DMS 273 treated with DMSO at 0.1 percent for 48 hours (cell line): ENCODE results near the gene POLR3A.

Experiments
- DNase-seq: peaks from one replicate; lab custom pipeline; 2025; lab: John Stamatoyannopoulos, UW

Gene POLR3A

DNA sequence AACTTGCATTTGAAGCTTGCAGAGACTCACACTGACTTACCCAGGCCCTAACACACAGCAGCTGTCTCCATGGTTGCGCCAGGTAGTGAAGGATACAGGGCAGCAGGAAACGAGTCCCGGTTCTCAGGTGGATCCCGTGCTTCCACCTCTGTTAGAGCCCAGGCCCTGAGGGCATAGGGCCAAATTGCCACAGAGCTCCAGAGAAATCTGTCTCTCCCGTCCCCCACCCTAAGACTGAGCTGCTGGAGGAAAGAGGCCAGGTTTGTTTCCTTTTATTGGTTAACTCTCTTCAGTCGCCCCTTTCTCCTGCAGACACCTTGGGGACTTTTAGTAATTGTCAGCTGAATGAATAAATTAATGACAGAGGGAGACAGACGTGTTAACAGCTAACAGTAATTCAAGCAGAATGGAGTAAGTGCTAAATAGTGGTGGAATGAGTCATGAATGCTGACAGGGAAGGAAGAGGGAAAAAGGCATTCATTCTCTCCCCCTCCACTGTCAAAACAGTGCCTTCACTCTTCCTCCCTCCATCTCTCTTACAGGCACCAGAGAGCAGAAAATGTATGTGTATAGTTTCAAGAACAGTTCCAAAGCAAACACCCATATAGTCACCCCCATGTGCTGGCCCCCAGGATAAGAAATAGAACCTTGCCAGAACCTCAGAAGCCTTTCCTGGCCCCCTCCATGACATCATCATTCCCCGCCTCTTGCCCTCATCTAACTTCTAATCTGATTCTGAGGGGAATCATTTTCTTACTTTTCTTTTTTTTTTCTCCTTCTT, 86.0 kb downstream of the POLR3A start:
- DNase-seq: no peak

GRCh38 chr10:77941790-77942189, 87.5 kb downstream of the POLR3A start:
- no peak for DNase-seq

- no peak for DNase-seq
These were observed 88.7 kb downstream of the POLR3A start for GRCh38 chr10:77940627-77941026.

GRCh38 chr10:77940225-77940624, 89.1 kb downstream of the POLR3A start:
- DNase-seq: no peak

GRCh38 chr10:77939561-77940001, 89.7 kb downstream of the POLR3A start:
- peak; percentile 27 for DNase-seq

- no peak for DNase-seq
These were observed 92.4 kb downstream of the POLR3A start for GRCh38 chr10:77936697-77937567.

DNA sequence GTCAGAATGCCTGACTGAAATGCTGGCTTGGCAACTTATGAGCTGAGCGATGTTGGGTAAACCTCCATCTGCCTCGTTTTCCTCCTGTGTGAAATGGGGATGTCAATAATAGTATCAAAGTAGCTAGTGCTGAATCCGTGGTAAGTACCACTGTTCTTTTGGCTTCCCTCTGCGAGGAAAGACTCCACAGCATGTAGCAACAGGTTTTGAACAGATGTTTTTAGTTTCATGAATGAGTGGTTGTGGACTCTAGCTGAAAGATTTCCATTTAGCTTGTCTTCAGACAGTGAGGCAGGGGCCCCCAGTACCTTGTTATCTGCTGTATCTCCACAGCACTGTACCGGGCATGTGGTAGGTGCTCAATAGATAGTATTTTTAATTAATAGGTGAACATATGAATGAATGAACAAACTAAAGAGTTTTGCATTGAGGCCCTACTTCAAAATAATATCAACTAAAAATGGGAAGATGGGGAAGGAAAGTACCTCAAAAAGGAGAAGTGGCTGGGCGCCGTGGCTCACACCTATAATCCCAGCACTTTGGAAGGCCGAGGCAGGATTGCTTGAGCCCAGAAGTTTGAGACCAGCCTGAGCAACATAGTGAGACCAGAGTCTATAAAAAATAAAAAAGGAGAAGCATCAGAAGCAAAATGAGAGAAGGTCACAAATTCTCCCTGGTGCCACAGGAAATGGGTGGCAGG, 97.1 kb downstream of the POLR3A start:
- peak; percentile 17 for DNase-seq

DNA sequence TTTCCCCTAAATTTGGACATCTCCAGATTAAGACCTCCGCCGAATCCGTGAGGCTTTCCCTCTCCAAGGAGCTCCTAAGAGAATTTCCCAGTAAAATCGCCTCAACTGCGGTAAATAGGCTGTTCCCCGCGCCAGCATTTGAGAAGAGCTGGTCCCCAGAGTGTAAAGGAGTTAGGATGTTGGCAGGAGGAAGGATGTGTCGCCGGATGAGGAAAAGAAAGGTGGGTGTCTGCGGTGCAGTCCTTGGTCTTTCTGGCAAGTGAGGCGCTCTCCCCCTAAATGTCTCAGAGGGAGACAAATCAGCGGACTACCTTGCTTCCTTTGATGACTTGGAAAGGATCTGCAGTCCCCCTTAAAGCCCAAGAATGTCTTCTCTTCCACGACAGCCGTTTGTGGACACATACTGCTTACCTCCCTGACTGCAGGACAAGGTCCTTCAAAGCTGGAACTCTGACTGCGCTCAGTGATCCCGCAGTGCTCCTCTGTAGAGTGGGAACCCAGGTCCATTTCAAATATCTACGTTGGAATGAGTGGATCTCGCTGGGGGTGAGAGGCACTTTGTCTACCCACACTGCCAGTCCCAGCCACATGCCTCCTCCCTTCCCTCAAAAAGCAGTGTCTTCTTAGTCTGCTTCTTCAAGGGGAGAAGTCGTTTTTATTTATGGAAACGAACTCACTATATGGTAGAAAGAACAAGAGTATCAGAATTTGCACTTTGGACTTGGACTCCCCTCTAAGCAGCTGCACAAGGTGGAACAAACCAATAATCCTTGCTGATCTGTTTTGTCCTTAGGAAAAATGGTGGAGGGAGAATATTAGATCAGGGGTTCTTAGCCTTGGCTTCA, 101.7 kb downstream of the POLR3A start:
- DNase-seq: no peak

- DNase-seq: no peak
These were observed 102.5 kb downstream of the POLR3A start, which contains the start of gene DLG5 for GRCh38 chr10:77926566-77927401. DLG5 (minus strand) TSS chr10:77926755; CDS start chr10:77926520, 235 bp downstream.

DNA sequence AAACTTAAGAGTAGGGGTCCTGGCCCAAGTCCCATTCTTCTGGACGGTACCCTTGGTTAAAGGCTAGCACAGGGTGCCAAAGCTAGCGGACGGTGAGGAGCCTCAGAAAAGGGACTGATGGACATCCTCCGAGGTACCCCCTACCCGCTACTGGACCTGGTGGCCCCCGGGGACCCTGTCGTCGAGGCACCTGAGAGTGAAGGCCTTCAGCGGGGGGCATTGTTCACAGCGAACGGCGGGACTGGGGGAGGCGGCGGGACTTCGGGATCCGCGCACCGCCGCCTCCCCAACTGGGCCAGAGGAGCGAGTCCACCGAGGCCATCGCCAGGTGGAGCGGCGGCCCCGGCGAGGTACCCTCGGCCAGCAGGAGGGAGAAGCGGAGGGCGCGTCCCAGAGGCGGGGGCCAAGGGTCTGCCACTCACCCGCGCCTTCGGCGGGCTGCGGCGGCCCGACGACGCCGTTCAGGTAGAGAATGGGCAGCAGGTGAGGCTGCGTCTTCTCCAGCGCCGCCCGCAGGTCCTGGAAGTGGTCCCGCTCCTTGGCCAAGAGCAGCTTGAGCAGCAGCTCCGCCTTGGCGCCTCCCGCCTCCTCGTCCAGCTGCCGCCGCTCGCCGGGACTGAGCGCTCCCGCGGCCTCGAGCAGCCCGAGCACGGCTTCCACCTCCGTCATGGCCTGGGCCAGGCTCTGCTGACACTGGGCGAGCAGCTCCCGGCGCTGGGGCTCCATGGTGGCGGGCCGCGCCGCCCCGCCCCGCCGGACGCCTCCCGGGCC, 103.3 kb downstream of the POLR3A start:
- DNase-seq: no peak

GRCh38 chr10:77925410-77925794, 103.9 kb downstream of the POLR3A start:
- DNase-seq: no peak

GRCh38 chr10:77922566-77923179, 106.6 kb downstream of the POLR3A start:
- no peak for DNase-seq

DNA sequence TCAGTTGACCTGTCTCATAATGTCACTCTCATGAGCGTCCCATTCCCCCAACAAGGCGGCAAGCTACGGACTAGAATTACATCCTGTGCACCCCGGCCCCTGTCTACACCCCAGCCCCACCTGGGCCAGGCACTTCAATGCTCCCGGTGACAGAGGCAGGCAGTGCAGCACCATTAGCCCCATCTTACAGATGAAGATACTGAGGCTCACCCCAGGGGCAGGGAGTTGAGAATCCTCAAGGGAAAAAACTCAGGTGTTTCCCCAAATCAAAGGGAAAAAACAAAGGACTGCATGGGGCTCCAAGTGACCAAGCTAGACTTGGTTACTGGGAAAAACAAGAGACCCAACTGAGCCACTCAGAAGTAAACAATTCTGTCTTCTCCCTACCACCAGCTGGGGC, 107.3 kb downstream of the POLR3A start:
- DNase-seq: no peak

DNA sequence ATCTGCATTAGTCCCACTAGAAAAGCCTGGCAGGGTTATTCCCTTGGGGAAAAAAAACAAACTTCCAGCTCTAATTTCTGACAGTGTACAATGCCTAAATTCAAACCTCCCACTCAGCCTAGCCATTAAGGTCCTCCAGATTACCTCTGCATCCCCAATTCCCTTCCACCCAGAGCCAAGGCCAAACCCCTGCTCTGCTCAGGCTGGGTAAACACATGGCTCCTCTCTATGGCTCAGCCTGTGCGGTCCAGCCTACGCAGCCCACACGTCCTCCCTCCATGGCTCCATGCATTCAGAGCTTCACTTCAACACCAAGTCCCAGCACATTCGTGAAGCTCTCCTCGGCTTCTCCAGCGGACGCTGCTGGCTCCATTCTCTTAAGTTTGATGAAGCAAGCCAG, 107.9 kb downstream of the POLR3A start:
- DNase-seq: no peak

- no peak for DNase-seq
These were observed 108.8 kb downstream of the POLR3A start for GRCh38 chr10:77920495-77920894.

- DNase-seq: no peak
These were observed 109.6 kb downstream of the POLR3A start for GRCh38 chr10:77919713-77920108.
